Fibroblast of the aortic adventitia (primary cell): ENCODE measurements around the gene HGS. TPM values are rescaled to one million over a fixed set of nuclear protein-coding genes. Genes with fewer than 3 reads are reported as not detected.

Experiments
- DNase-seq: peaks from one replicate; pipeline ENCODE4 v3.0.0-alpha.2; 2010; ENCODE audit warnings: low read depth
- H3K4me3 ChIP-seq: 2 replicates; pipeline ENCODE4 v1.5.1; 2011; ENCODE audit warnings: low read depth, mild to moderate bottlenecking, control low read depth, low read length, moderate library complexity
- total RNA-seq: library from RNA; depleted of rRNA; stranded (reverse); fragments of >200 nt; gene quantifications from 2 replicates; pipeline ENCODE4 v1.2.3, GENCODE V29; 2012; ENCODE audit warnings: low replicate concordance
- TF ChIP-seq, protein P1 (sequence below): IDR thresholded peaks from 2 replicates; pipeline ENCODE4 v1.5.1; 2011; ENCODE audit warnings: mild to moderate bottlenecking, low read length, control low read depth, inconsistent platforms; ENCODE audit not compliant: insufficient read depth

HGS gene
- total RNA-seq, 1 donor: 94.7 TPM

DNA sequence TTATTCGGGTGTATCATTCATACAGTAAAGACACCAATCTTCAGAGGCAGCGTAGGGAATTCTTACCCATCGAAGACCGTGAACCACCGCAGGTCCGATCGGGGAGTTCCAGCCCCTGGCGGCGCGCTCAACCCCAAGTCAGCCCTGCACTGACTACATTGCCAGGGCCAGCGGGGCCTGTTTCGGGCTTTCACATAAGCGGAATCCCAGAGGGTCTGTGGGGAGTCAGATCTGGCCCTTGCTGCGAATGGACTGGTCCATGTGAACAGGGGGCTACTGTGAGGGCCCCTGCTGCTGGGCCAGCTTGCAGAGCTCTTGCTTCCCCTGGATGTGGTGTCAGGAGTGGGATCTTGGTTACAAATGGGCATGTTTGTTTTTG lies 35.1 kb upstream of the HGS start:
- no peak overlapping the region for H3K4me3 ChIP-seq
- TF ChIP-seq, protein P1, sequence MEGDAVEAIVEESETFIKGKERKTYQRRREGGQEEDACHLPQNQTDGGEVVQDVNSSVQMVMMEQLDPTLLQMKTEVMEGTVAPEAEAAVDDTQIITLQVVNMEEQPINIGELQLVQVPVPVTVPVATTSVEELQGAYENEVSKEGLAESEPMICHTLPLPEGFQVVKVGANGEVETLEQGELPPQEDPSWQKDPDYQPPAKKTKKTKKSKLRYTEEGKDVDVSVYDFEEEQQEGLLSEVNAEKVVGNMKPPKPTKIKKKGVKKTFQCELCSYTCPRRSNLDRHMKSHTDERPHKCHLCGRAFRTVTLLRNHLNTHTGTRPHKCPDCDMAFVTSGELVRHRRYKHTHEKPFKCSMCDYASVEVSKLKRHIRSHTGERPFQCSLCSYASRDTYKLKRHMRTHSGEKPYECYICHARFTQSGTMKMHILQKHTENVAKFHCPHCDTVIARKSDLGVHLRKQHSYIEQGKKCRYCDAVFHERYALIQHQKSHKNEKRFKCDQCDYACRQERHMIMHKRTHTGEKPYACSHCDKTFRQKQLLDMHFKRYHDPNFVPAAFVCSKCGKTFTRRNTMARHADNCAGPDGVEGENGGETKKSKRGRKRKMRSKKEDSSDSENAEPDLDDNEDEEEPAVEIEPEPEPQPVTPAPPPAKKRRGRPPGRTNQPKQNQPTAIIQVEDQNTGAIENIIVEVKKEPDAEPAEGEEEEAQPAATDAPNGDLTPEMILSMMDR: no peak
- DNase-seq: no peak

DNA sequence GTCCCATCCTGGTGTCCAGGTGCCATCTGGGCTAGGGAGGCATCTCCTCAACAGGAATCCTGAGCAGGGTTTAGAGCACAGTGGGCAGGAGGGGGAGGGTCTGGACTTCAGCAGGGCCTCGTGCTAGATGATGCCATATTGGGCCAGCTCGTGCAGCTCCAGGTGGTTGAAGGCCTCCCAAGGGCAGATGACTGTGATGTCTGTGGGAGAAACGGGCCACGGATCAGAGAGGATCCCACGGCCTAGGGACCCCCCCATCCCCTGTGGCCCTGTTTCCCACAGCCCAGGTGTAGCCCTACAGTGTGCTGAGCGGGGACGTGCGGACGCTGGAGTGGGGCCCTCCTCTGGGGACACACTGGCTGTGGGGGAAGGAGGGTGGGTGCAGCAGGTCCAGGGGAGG lies 32.9 kb upstream of the HGS start:
- no peak for DNase-seq
- H3K4me3 ChIP-seq: no peak overlapping the region
- TF ChIP-seq, protein P1: no peak

DNA sequence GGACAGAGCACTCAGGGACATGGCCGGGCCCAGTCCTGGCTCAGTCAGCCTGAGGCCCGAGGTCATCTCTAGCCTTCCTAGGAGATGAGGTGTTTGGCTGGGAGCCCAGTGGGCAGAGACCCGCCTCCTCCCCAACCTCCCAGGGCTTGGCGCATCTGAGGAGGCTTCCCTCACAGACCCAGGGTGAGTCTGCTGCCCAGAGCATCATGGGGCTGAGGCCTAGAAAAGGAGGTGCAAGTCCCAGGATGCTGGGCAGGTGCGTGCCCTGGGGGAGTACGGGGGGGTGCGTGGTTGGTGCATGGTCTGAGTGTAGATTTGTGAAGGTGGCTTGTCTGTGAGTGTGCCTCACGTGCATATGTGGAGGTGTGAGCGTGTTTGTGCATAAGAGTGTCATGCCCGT lies 32.1 kb upstream of the HGS start:
- H3K4me3 ChIP-seq: no peak overlapping the region
- TF ChIP-seq, protein P1: no peak
- peak; percentile 88 for DNase-seq

DNA sequence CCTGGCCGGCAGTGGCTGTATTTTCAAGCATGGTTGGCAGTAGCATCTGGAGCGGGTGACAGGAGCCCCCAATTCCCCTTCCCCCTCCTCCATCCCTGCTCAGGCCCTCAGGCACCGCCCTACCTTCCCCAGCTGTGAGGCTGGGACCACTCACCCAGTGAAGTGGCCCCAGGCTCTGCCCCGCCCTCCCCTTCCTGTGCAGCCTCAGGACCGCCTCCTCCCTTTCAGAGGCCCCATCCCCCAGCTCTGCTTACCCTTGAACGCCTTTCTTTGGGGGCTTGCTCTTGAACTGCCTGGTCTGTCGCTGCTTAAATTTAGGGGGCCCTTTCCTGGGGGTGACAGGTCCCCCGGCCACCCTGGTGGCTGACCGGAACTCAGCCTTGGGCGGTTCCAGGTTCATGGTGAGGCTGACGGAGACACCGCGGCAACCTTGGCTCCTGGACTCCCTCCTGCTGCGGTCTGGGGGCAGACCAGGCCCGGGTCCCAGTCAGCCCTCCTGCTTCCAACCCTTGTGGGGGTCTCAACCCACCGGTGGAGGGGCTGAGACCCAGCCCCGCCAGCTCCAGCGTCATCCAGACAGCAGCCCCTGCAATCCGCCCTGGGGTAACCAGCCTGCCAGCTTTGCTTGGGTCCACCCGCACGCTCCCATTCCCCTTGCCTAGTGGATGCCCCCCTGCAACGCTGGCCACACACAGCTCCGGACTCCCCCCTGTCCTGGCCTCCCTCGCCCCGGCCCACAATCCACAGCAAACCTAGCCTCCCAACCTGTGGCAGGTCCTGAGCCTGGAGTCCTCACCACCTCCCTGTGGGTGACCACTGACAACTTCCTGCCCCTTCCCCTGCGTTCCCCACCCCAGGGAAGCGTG lies 30.7 kb upstream of the HGS start:
- H3K4me3 ChIP-seq: no peak overlapping the region
- no peak for DNase-seq
- TF ChIP-seq, protein P1: no peak

DNA sequence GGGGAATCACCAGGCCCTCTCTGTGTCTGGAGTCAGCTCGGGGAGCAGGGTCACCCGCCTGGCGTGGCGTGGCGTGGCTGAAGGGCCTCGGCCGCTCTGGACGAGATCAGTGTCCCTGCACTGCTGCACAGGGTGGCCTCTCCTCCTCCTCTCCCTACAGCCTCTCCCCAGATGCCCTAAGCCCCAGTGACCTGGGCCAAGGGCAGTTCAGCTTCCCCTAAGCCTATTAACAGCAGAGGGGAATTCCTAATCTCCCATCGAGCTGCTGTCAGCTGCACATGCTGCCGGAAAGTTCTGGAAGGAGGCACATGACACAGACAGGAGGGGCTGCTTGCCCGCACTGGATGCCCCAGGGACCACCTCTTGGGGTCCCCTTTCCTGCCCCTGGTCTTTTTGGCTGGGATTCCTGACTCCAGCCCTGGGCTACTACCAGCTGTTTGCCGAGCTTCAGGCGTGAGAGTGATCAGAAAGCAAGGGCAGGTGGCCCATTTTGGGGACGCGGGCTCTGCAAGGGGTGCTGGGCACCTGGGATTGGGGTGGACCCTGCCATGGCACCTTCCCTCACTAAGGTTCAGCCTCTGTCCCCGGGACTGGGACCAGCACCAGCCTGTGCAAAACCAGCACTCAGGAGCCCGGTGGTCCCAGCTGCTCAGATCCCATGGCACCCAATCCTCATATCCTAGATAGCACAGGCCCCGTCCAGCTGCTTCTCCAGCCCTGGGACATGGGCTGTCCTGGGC lies 28.3 kb upstream of the HGS start:
- no peak for DNase-seq
- TF ChIP-seq, protein P1: no peak
- H3K4me3 ChIP-seq: no peak overlapping the region

DNA sequence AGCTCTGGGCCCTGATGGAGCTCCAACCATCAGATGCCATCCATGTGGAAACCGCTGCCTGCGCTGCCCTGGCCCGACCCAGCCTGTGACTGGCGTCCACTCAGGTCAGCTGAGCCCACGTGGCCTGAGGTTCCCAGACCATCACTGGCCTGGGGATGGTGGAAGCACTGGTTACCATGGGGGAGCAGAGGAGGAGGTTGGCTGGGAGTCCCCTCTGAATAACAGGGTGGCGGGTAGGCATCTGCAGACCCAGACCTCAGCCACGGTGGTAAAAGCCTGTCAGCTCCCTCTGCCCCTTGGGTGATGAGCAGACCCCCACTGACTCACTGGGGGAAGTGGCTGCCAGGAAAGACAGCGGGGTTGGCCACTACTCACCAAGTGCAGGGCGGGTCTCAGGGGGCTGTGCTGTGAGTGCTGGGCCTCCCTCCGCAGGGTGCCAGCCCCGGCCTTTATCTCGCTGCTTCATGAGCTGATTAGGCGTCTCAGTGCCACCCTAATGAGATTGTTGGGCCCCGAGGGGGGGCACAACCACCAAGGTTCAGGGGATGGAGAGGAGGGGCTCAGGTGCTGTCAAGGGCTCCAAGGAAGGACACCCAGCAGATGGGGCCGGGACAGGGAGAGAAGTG lies 27.6 kb upstream of the HGS start, which contains the start of gene PDE6G:
PDE6G (minus strand) TSS at position 425 of the 626 bp plus-strand sequence. CDS start 3,237 bp downstream, outside the sequence.
- no peak within 1 kb of the TSS for H3K4me3 ChIP-seq
- TF ChIP-seq, protein P1: no peak
- no peak for DNase-seq
